K562 (cell line): ENCODE results near the gene MYBPC3. TPM values are rescaled to one million over a fixed set of nuclear protein-coding genes. Genes with fewer than 3 reads are reported as not detected.

ENCODE experiments used
- ADNP ChIP-seq: fragments of 200-800 bp; sonication (Bioruptor generic); IDR thresholded peaks from 2 replicates; pipeline ENCODE4 v1.6.1; 2016; ENCODE audit warnings: missing genetic modification characterization, missing compliant biosample characterization
- BACH1 ChIP-seq: fragments of 200-800 bp; sonication (Bioruptor generic); IDR thresholded peaks from 2 replicates; pipeline ENCODE4 v1.6.1; 2016; ENCODE audit warnings: missing genetic modification characterization, missing compliant biosample characterization
- CCNT2 ChIP-seq: IDR thresholded peaks from 2 replicates; pipeline ENCODE4 v1.6.1; 2011; ENCODE audit warnings: borderline replicate concordance, low read depth, mild to moderate bottlenecking, moderate library complexity, mixed read lengths, low read length; ENCODE audit not compliant: insufficient read length; ENCODE audit errors: extremely low read depth
- HINFP ChIP-seq: fragments of 450-650 bp; conservative IDR thresholded peaks from 2 replicates; pipeline ENCODE4 v1.6.1; 2016; ENCODE audit warnings: missing genetic modification characterization, low read depth, mild to moderate bottlenecking, control low read depth, missing compliant biosample characterization
- HMG20B ChIP-seq: fragments of 250-450 bp; sonication (Bioruptor Pico); IDR thresholded peaks from 2 replicates; pipeline ENCODE4 v1.5.0; 2021; ENCODE audit warnings: mild to moderate bottlenecking
- MCM2 ChIP-seq: fragments of 450-650 bp; IDR thresholded peaks from 2 replicates; pipeline ENCODE4 v1.6.1; 2017; ENCODE audit warnings: low read depth, mild to moderate bottlenecking
- NFRKB ChIP-seq: fragments of 450-650 bp; IDR thresholded peaks from 2 replicates; pipeline ENCODE4 v1.6.1; 2016; ENCODE audit warnings: low read depth
- NR4A1 ChIP-seq, 2 experiments: fragments of 250-450 bp in 1 of 2; fragments of 450-650 bp in 1 of 2; sonication (Bioruptor Pico) in 1 of 2; IDR thresholded peaks; 2 replicates each; pipeline versions ENCODE4 v1.4.0 to v1.6.1; 2016 to 2020; ENCODE audit warnings: mild to moderate bottlenecking in 2 of 2, missing compliant biosample characterization in 1 of 2, missing genetic modification characterization in 1 of 2, moderate library complexity in 1 of 2
- RBM22 ChIP-seq: fragments of 200-400 bp; formaldehyde crosslinking; IDR thresholded peaks from 2 replicates; pipeline ENCODE4 v1.6.1; 2018; ENCODE audit warnings: low read length, low read depth; ENCODE audit not compliant: poor library complexity, severe bottlenecking
- RFX1 ChIP-seq: fragments of 450-650 bp; IDR thresholded peaks from 2 replicates; pipeline ENCODE4 v1.6.1; 2016; ENCODE audit warnings: mild to moderate bottlenecking, moderate library complexity
- TAF15 ChIP-seq: fragments of 200-400 bp; formaldehyde crosslinking; IDR thresholded peaks from 2 replicates; pipeline ENCODE4 v1.6.1; 2017; ENCODE audit warnings: mild to moderate bottlenecking, low read depth, low read length, moderate library complexity
- TCF7 ChIP-seq: sonication (generic); IDR thresholded peaks from 2 replicates; pipeline ENCODE4 v1.6.1; 2016; ENCODE audit warnings: antibody characterized with exemption, borderline replicate concordance
- ZNF121 ChIP-seq: sonication (generic); formaldehyde crosslinking; conservative IDR thresholded peaks from 2 replicates; pipeline ENCODE4 v1.8.0; 2022; ENCODE audit warnings: missing genetic modification reagents
- polyA plus RNA-seq, 8 experiments: library from polyadenylated mRNA; depleted of rRNA in 4 of 8; stranded (reverse) in 5 of 8; unstranded in 3 of 8; fragments of >200 nt; fragmentation: Nextera tagmentation in 2 of 8; fragmentation: Illumina TruSeq in 1 of 8; extraction: Ambion mirVana in 2 of 8; extraction: Trizol in 1 of 8; gene quantifications; 2 replicates each; pipeline versions ENCODE4 v1.2.1 to v1.2.3, GENCODE V29; 2011 to 2014; ENCODE audit warnings: inconsistent platforms in 1 of 8, missing spikeins in 1 of 8
- total RNA-seq, 7 experiments: library from RNA; depleted of rRNA in 6 of 7; stranded (reverse); fragments of >200 nt in 6 of 7; fragmentation: Illumina TruSeq in 2 of 7; extraction: Trizol in 2 of 7; gene quantifications; 2 replicates each; pipeline versions ENCODE4 v1.2.1 to v1.2.3, GENCODE V29; 2011 to 2021; ENCODE audit warnings: low replicate concordance in 1 of 7
- TF ChIP-seq, protein P1 (sequence below): fragments of 250-450 bp; sonication (Bioruptor Pico); IDR thresholded peaks from 2 replicates; pipeline ENCODE4 v1.5.0; 2022; ENCODE audit warnings: mild to moderate bottlenecking
- TF ChIP-seq, protein P2 (sequence below): sonication (generic); formaldehyde crosslinking; IDR thresholded peaks from 2 replicates; pipeline ENCODE4 v1.8.1; 2023; ENCODE audit warnings: mild to moderate bottlenecking, missing genetic modification reagents
- TF ChIP-seq, protein P3 (sequence below): fragments of 250-450 bp; sonication (Bioruptor Pico); IDR thresholded peaks from 2 replicates; pipeline ENCODE4 v1.4.0; 2020; ENCODE audit warnings: mild to moderate bottlenecking
- TF ChIP-seq, protein P4 (sequence below): IDR thresholded peaks from 2 replicates; pipeline ENCODE4 v1.6.1; 2014; ENCODE audit warnings: antibody characterized with exemption

MYBPC3 gene
- total and polyA plus RNA-seq, 9 of the 15 experiments (the other 6 are each of a cell fraction or from before 2014, with no cell fraction given): 0.01 TPM; not detected in 8

DNA sequence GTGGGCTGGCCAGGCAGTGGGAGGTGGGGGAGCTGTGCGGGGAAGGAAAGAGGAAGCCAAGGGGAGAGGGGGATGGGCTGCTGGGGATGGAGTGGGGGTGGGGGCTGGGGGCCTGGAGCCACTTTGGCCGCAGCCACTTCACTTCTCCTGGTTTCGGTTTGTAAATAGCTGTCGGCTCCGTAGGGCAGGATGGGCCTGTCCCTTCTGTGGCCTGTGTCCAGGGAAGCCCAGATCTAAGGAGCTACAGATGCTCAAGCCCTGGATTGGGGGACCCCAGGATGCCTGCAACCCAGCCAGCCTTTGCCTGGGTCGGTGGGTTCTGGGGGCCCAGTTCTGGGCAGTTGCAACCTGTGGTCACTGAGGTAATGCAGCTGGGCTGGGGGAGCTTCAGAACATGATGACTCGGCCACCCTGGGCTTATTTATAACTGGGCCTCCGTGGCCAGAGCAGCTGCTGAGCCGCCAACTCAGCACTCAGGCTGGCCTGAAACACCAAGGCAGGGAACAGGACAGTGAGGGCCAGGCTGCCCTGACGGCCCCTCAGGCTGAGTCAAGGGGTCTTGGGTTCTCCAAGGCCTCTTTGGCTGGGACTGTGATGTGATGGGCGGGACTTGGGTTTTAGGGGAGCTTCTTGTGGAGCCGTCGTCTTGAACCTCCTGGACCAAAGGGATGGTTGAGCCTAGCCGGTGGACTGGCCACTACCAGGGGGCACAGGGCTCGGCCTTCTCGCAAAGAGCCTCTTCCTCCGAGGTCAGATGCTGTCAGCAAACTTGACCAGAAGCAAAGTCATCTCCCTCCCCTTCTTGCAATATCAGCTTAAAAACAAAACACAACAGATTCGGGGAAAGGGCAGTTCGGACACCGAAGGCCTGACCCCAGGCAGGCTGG, 40.9 kb upstream of the MYBPC3 start (continued):
- TF ChIP-seq ZNF121 (CRISPR knock-in tag): no peak
- no peak for TF ChIP-seq RFX1
- TF ChIP-seq, protein P1, sequence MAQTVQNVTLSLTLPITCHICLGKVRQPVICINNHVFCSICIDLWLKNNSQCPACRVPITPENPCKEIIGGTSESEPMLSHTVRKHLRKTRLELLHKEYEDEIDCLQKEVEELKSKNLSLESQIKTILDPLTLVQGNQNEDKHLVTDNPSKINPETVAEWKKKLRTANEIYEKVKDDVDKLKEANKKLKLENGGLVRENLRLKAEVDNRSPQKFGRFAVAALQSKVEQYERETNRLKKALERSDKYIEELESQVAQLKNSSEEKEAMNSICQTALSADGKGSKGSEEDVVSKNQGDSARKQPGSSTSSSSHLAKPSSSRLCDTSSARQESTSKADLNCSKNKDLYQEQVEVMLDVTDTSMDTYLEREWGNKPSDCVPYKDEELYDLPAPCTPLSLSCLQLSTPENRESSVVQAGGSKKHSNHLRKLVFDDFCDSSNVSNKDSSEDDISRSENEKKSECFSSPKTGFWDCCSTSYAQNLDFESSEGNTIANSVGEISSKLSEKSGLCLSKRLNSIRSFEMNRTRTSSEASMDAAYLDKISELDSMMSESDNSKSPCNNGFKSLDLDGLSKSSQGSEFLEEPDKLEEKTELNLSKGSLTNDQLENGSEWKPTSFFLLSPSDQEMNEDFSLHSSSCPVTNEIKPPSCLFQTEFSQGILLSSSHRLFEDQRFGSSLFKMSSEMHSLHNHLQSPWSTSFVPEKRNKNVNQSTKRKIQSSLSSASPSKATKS (CRISPR knock-in tag): no peak
- peak; percentile 33; the same call in 1 of the 2 replicates for TF ChIP-seq NFRKB
- TF ChIP-seq, protein P2, sequence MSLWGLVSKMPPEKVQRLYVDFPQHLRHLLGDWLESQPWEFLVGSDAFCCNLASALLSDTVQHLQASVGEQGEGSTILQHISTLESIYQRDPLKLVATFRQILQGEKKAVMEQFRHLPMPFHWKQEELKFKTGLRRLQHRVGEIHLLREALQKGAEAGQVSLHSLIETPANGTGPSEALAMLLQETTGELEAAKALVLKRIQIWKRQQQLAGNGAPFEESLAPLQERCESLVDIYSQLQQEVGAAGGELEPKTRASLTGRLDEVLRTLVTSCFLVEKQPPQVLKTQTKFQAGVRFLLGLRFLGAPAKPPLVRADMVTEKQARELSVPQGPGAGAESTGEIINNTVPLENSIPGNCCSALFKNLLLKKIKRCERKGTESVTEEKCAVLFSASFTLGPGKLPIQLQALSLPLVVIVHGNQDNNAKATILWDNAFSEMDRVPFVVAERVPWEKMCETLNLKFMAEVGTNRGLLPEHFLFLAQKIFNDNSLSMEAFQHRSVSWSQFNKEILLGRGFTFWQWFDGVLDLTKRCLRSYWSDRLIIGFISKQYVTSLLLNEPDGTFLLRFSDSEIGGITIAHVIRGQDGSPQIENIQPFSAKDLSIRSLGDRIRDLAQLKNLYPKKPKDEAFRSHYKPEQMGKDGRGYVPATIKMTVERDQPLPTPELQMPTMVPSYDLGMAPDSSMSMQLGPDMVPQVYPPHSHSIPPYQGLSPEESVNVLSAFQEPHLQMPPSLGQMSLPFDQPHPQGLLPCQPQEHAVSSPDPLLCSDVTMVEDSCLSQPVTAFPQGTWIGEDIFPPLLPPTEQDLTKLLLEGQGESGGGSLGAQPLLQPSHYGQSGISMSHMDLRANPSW (CRISPR knock-in tag): no peak
- TF ChIP-seq, protein P3, sequence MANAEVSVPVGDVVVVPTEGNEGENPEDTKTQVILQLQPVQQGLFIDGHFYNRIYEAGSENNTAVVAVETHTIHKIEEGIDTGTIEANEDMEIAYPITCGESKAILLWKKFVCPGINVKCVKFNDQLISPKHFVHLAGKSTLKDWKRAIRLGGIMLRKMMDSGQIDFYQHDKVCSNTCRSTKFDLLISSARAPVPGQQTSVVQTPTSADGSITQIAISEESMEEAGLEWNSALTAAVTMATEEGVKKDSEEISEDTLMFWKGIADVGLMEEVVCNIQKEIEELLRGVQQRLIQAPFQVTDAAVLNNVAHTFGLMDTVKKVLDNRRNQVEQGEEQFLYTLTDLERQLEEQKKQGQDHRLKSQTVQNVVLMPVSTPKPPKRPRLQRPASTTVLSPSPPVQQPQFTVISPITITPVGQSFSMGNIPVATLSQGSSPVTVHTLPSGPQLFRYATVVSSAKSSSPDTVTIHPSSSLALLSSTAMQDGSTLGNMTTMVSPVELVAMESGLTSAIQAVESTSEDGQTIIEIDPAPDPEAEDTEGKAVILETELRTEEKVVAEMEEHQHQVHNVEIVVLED (CRISPR knock-in tag): no peak
- TF ChIP-seq HINFP: no peak
- no peak for TF ChIP-seq CCNT2
- no peak for TF ChIP-seq NR4A1 (CRISPR knock-in tag; IDR thresholded peaks at IDR 0.05)
- 0 out of 2 replicates have a peak, but pooled peaks have one; percentile 18 for TF ChIP-seq NR4A1 (tag; IDR thresholded peaks at IDR 0.05)
- TF ChIP-seq, protein P4, sequence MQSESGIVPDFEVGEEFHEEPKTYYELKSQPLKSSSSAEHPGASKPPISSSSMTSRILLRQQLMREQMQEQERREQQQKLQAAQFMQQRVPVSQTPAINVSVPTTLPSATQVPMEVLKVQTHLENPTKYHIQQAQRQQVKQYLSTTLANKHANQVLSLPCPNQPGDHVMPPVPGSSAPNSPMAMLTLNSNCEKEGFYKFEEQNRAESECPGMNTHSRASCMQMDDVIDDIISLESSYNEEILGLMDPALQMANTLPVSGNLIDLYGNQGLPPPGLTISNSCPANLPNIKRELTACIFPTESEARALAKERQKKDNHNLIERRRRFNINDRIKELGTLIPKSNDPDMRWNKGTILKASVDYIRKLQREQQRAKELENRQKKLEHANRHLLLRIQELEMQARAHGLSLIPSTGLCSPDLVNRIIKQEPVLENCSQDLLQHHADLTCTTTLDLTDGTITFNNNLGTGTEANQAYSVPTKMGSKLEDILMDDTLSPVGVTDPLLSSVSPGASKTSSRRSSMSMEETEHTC: no peak
- no peak for TF ChIP-seq RBM22
- TF ChIP-seq BACH1: 0 out of 2 replicates have a peak, but pooled peaks have one; percentile 31
- TF ChIP-seq TAF15: no peak
- no peak for TF ChIP-seq TCF7
- TF ChIP-seq ADNP: no peak
- no peak for TF ChIP-seq MCM2
- TF ChIP-seq HMG20B: no peak
